Measurements from ENCODE around the gene RBL2.
A peak's percentile ranks its signal among the peaks of the same experiment; 100 is the strongest.
"Not testable (repeated sequence)": the region's sequence is repeated elsewhere in the genome, so short reads cannot be mapped to it uniquely, and the experiment has no call there.

Gene RBL2, protein sequence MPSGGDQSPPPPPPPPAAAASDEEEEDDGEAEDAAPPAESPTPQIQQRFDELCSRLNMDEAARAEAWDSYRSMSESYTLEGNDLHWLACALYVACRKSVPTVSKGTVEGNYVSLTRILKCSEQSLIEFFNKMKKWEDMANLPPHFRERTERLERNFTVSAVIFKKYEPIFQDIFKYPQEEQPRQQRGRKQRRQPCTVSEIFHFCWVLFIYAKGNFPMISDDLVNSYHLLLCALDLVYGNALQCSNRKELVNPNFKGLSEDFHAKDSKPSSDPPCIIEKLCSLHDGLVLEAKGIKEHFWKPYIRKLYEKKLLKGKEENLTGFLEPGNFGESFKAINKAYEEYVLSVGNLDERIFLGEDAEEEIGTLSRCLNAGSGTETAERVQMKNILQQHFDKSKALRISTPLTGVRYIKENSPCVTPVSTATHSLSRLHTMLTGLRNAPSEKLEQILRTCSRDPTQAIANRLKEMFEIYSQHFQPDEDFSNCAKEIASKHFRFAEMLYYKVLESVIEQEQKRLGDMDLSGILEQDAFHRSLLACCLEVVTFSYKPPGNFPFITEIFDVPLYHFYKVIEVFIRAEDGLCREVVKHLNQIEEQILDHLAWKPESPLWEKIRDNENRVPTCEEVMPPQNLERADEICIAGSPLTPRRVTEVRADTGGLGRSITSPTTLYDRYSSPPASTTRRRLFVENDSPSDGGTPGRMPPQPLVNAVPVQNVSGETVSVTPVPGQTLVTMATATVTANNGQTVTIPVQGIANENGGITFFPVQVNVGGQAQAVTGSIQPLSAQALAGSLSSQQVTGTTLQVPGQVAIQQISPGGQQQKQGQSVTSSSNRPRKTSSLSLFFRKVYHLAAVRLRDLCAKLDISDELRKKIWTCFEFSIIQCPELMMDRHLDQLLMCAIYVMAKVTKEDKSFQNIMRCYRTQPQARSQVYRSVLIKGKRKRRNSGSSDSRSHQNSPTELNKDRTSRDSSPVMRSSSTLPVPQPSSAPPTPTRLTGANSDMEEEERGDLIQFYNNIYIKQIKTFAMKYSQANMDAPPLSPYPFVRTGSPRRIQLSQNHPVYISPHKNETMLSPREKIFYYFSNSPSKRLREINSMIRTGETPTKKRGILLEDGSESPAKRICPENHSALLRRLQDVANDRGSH

DNA sequence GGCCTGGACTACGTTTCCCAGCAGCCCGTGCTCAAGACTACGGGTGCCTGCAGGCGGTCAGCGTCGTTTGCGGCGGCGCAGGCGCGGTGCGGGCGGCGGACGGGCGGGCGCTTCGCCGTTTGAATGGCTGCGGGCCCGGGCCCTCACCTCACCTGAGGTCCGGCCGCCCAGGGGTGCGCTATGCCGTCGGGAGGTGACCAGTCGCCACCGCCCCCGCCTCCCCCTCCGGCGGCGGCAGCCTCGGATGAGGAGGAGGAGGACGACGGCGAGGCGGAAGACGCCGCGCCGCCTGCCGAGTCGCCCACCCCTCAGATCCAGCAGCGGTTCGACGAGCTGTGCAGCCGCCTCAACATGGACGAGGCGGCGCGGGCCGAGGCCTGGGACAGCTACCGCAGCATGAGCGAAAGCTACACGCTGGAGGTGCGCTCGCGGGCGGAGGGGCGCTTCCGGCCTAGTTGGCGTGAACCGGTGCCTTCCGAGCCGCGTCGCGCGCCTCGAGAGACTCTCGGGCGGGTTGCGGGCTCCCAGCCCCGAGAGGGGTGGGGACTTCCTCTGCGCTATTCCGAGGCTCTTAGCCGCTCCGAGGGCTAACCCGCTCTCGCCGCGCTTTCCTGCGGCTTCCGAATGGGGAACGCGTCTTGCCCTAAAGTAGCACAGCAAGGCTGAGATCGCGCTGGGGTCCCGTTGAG, at the start of gene RBL2:
TSS of gene RBL2 (plus strand) at position 95 of the 689 bp plus-strand sequence. CDS start at position 181, 86 bp downstream.
- peak within 1 kb of the TSS; percentile 80 for H3K27ac ChIP-seq
- H4K20me1 ChIP-seq (ENCODE audit: insufficient read depth), result no peaks in the 10 kb centered on the region
- H3K4me3 ChIP-seq (IDR thresholded peaks at IDR 0.05; ENCODE audit: insufficient read depth, low read depth, low read length), result no peak within 1 kb of the TSS
- peaks cover 22% of the 10 kb centered on the region for H3K79me2 ChIP-seq (ENCODE audit: insufficient read depth, low read depth)
- peak within 1 kb of the TSS; percentile 99 for H2AFZ ChIP-seq (ENCODE audit: low read depth)
- TF ChIP-seq, protein P1, sequence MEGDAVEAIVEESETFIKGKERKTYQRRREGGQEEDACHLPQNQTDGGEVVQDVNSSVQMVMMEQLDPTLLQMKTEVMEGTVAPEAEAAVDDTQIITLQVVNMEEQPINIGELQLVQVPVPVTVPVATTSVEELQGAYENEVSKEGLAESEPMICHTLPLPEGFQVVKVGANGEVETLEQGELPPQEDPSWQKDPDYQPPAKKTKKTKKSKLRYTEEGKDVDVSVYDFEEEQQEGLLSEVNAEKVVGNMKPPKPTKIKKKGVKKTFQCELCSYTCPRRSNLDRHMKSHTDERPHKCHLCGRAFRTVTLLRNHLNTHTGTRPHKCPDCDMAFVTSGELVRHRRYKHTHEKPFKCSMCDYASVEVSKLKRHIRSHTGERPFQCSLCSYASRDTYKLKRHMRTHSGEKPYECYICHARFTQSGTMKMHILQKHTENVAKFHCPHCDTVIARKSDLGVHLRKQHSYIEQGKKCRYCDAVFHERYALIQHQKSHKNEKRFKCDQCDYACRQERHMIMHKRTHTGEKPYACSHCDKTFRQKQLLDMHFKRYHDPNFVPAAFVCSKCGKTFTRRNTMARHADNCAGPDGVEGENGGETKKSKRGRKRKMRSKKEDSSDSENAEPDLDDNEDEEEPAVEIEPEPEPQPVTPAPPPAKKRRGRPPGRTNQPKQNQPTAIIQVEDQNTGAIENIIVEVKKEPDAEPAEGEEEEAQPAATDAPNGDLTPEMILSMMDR (conservative IDR thresholded peaks at IDR 0.05; ENCODE audit: low read depth, low read length), result no peak
- peaks cover 13% of the 10 kb centered on the region for H3K4me1 ChIP-seq (ENCODE audit: low read depth, poor library complexity, severe bottlenecking)
- peak within 1 kb of the TSS; percentile 84 for H3K4me2 ChIP-seq
- no peaks in the 10 kb centered on the region for H3K36me3 ChIP-seq (ENCODE audit: insufficient read depth)
- H3K27me3 ChIP-seq (ENCODE audit: insufficient read depth, low read depth), result no peaks in the 10 kb centered on the region
- peak within 1 kb of the TSS; percentile 78 for H3K9ac ChIP-seq

DNA sequence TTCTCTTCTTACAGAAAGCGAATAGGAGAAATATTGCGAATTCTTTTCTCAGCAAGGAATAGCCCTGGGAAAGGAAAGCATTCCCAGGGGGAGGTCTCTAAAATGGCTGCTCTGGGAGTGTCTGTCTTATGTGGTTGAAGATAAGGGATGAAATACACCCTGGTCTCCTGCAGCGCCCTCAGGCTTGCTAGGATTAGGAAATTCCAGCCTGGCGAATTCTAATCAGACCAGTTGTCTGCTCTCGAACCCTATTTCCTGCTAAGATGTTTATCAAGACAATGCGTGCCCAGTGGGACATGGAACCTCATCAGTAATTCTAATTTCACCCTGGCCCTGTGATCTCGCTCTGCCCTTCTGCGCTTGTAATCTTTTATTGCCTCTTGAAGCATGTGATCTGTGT, 49.7 kb upstream of the RBL2 start:
- H3K27ac ChIP-seq; H3K9ac ChIP-seq; H3K36me3 ChIP-seq (ENCODE audit: insufficient read depth); H3K79me2 ChIP-seq (ENCODE audit: insufficient read depth, low read depth); H4K20me1 ChIP-seq (ENCODE audit: insufficient read depth); H3K4me1 ChIP-seq (ENCODE audit: low read depth, poor library complexity, severe bottlenecking); H3K27me3 ChIP-seq (ENCODE audit: insufficient read depth, low read depth); H3K4me3 ChIP-seq (IDR thresholded peaks at IDR 0.05; ENCODE audit: insufficient read depth, low read depth, low read length); H2AFZ ChIP-seq (ENCODE audit: low read depth); H3K4me2 ChIP-seq: not testable (repeated sequence)

GRCh38 chr16:53404959-53405358, 29.3 kb upstream of the RBL2 start:
- H3K9ac ChIP-seq, result no peak overlapping the region
- H3K4me2 ChIP-seq, result no peak overlapping the region
- no peaks in the 10 kb centered on the region for H3K79me2 ChIP-seq (ENCODE audit: insufficient read depth, low read depth)
- H3K4me1 ChIP-seq (ENCODE audit: low read depth, poor library complexity, severe bottlenecking), result no peaks in the 10 kb centered on the region
- H3K36me3 ChIP-seq (ENCODE audit: insufficient read depth), result no peaks in the 10 kb centered on the region
- H3K27me3 ChIP-seq (ENCODE audit: insufficient read depth, low read depth), result no peaks in the 10 kb centered on the region
- H4K20me1 ChIP-seq (ENCODE audit: insufficient read depth), result no peaks in the 10 kb centered on the region
- no peak overlapping the region for H2AFZ ChIP-seq (ENCODE audit: low read depth)
- H3K4me3 ChIP-seq (IDR thresholded peaks at IDR 0.05; ENCODE audit: insufficient read depth, low read depth, low read length), result no peak overlapping the region
- TF ChIP-seq, protein P1 (conservative IDR thresholded peaks at IDR 0.05; ENCODE audit: low read depth, low read length), result no peak
- H3K27ac ChIP-seq, result no peak overlapping the region

DNA sequence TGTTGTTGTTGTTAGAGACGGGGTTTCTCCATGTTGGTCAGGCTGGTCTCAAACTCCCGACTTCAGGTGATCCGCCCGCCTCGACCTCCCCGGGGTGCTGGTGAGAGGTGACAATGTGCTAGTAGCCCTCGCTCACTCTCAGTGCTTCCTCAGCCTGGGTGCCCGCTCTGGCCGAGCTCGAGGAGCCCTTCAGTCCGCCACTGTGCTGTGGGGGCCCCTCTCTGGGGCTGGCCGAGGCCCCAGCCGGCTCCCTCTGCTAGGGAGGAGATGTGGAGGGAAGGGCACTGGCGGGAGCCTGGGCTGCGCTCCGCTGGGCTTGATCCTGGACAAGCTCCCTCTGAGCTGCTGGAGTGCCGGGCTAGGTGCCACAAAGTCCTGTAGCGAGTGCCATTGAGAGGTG, 21.7 kb upstream of the RBL2 start:
- H3K27ac ChIP-seq, result no peak overlapping the region

More for the DNA sequence above, 21.7 kb upstream of the RBL2 start:
- Histone ChIP-seq H3K4me3 (IDR thresholded peaks at IDR 0.05; ENCODE audit: insufficient read depth, low read depth, low read length) (no peak overlapping the region), H3K79me2 (ENCODE audit: insufficient read depth, low read depth) (no peaks in the 10 kb centered on the region), H3K9ac (no peak overlapping the region), H4K20me1 (ENCODE audit: insufficient read depth) (no peaks in the 10 kb centered on the region), H3K4me2 (no peak overlapping the region), H3K4me1 (ENCODE audit: low read depth, poor library complexity, severe bottlenecking) (no peaks in the 10 kb centered on the region), H2AFZ (ENCODE audit: low read depth) (no peak overlapping the region), H3K27me3 (ENCODE audit: insufficient read depth, low read depth) (no peaks in the 10 kb centered on the region), H3K36me3 (ENCODE audit: insufficient read depth) (no peaks in the 10 kb centered on the region)
- TF ChIP-seq, protein P1 (conservative IDR thresholded peaks at IDR 0.05; ENCODE audit: low read depth, low read length), result no peak

All from KMS-11 (cell line).